AG09309 (cell line): ENCODE results near the gene LCN6.
"Not testable (repeated sequence)": the region's sequence is repeated elsewhere in the genome, so short reads cannot be mapped to it uniquely, and the experiment has no call there.

Experiments used
- DNase-seq: peaks from one replicate; pipeline ENCODE4 v3.0.0-alpha.2; 2010; ENCODE audit warnings: low read depth
- H3K4me3 ChIP-seq: 2 replicates; pipeline ENCODE4 v1.5.1; 2011; ENCODE audit warnings: mild to moderate bottlenecking, low read depth, low read length, moderate library complexity; ENCODE audit not compliant: control insufficient read depth
- CTCF ChIP-seq: IDR thresholded peaks from 2 replicates; pipeline ENCODE4 v1.5.1; 2011; ENCODE audit warnings: mild to moderate bottlenecking, low read depth, low read length, inconsistent platforms; ENCODE audit not compliant: insufficient read depth, control insufficient read depth; ENCODE audit errors: missing control alignments

Gene LCN6

GRCh38 chr9:136786451-136786850 is 38.1 kb upstream of the LCN6 start:
- no peak for TF ChIP-seq CTCF
- DNase-seq, result no peak
- no peak overlapping the region for H3K4me3 ChIP-seq

GRCh38 chr9:136785565-136786355 is 37.4 kb upstream of the LCN6 start:
- DNase-seq, H3K4me3 ChIP-seq: not testable (repeated sequence)

DNA sequence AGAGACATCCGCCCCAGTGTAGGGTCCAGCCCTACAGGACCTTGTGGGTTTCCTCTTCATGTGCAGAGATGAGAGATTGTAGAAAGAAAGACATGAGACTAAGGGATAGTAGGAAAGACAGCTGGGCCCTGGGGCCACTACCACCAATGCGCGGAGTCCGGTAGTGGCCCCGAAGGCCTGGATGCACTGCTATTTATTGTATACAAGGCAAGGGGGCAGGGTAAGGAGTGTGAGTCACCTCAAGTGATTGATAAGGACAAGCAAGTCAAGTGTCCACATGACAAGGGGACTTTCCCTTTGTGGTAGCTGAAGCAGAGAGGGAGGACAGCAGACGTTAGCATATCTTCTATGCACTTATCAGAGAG is 36.7 kb upstream of the LCN6 start:
- DNase-seq, result no peak
- TF ChIP-seq CTCF, result no peak
- H3K4me3 ChIP-seq, result no peak overlapping the region

GRCh38 chr9:136784249-136784996 is 36.1 kb upstream of the LCN6 start:
- DNase-seq, result no peak
- peak; percentile 22 for TF ChIP-seq CTCF

GRCh38 chr9:136782452-136782851 is 34.1 kb upstream of the LCN6 start:
- TF ChIP-seq CTCF, result no peak
- no peak overlapping the region for H3K4me3 ChIP-seq
- no peak for DNase-seq

More at GRCh38 chr9:136784249-136784996, 36.1 kb upstream of the LCN6 start:
- H3K4me3 ChIP-seq, result no peak overlapping the region

- DNase-seq, result no peak
- no peak overlapping the region for H3K4me3 ChIP-seq
- TF ChIP-seq CTCF, result no peak
Measured at GRCh38 chr9:136779808-136780207, 31.5 kb upstream of the LCN6 start.

DNA sequence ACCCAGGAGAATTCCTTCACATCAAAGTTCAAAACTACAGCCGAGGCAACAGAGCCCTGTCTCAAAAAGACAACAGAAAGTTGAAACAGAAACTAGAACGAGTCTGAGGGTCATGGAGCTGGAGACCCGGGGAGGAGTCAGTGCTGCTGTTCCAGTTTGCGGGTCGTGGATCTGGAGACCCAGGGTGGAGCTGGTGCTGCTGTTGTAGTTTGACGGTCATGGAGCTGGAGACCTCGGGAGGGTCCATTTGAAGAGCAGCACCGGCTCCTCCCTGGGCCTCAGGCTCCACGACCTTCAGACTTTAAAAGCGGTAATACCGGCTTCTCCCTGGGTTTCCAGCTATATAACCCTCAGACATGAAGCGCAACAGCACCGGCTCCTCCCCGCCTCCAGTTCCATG is 29.0 kb upstream of the LCN6 start:
- H3K4me3 ChIP-seq, result no peak overlapping the region
- TF ChIP-seq CTCF, result no peak
- no peak for DNase-seq
